Kidney epithelial cell (primary cell): ENCODE measurements around the gene GBE1. TPM values are rescaled to one million over a fixed set of nuclear protein-coding genes. Genes with fewer than 3 reads are reported as not detected.

Source experiments
- DNase-seq: peaks from one replicate; pipeline ENCODE4 v3.0.0-alpha.2; 2010; ENCODE audit warnings: low read depth
- H3K27me3 ChIP-seq: 2 replicates; pipeline ENCODE4 v1.6.0; 2011; ENCODE audit warnings: low read length; ENCODE audit not compliant: control insufficient read depth, insufficient read depth
- H3K36me3 ChIP-seq: 2 replicates; pipeline ENCODE4 v1.5.1; 2011; ENCODE audit warnings: low read length; ENCODE audit not compliant: control insufficient read depth, insufficient read depth
- H3K4me3 ChIP-seq: 2 replicates; pipeline ENCODE4 v1.5.1; 2011; ENCODE audit warnings: low read depth, mild to moderate bottlenecking, control low read depth, low read length
- total RNA-seq: library from RNA; depleted of rRNA; stranded (reverse); fragments of >200 nt; gene quantifications from 2 replicates; pipeline ENCODE4 v1.2.3, GENCODE V29; 2015
- TF ChIP-seq, protein P1 (sequence below): IDR thresholded peaks from 2 replicates; pipeline ENCODE4 v1.5.1; 2011; ENCODE audit warnings: mild to moderate bottlenecking, moderate library complexity, low read length, control low read depth, inconsistent platforms; ENCODE audit not compliant: insufficient read depth, poor library complexity, severe bottlenecking

The GBE1 gene
- total RNA-seq, 1 donor from 2014 or later: 30.8 TPM

GRCh38 chr3:81601707-81602305 is 159.6 kb downstream of the GBE1 start:
- H3K36me3 ChIP-seq: no peaks in the 10 kb centered on the region
- H3K4me3 ChIP-seq: no peak overlapping the region
- H3K27me3 ChIP-seq: no peaks in the 10 kb centered on the region
- no peak for DNase-seq
- TF ChIP-seq, protein P1, sequence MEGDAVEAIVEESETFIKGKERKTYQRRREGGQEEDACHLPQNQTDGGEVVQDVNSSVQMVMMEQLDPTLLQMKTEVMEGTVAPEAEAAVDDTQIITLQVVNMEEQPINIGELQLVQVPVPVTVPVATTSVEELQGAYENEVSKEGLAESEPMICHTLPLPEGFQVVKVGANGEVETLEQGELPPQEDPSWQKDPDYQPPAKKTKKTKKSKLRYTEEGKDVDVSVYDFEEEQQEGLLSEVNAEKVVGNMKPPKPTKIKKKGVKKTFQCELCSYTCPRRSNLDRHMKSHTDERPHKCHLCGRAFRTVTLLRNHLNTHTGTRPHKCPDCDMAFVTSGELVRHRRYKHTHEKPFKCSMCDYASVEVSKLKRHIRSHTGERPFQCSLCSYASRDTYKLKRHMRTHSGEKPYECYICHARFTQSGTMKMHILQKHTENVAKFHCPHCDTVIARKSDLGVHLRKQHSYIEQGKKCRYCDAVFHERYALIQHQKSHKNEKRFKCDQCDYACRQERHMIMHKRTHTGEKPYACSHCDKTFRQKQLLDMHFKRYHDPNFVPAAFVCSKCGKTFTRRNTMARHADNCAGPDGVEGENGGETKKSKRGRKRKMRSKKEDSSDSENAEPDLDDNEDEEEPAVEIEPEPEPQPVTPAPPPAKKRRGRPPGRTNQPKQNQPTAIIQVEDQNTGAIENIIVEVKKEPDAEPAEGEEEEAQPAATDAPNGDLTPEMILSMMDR: no peak

DNA sequence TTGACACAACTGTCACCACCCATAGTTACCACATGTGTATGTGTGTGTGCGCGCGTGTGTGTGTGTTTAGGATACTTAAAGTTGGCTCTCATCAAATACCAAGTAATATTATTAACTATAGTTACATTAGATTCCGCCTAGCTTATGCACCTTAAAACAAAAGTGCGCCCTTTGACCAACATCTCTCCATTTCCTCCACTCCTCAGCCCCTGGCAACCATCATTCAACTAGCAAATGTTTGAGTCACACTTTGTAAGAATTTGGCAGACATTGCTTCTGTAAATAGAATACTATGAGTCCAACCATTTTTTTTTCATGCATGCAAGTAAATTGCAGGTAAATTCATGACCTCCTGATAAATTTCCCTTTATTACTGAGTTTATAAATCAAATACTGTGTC is 169.3 kb downstream of the GBE1 start:
- no peak for DNase-seq
- TF ChIP-seq, protein P1: no peak
- Histone ChIP-seq H3K36me3 (no peaks in the 10 kb centered on the region), H3K27me3 (no peaks in the 10 kb centered on the region), H3K4me3 (no peak overlapping the region)

DNA sequence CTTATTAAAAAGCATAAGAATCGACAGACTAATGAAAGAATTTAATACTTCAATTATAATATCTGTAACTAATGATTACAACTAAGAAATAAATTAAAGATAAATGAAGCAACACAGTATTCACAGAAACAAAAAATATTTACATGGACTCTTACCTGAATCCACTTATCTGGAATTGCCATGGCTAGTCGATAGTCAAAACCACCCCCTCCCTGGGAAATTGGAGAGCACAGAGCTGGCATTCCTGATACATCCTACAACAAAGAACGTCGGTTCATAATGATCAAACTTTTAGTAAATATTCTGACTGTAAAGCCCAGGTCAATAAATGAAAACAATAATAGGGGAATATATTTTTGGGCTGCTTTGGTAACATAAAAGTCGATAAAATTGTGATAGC is 175.5 kb downstream of the GBE1 start:
- no peak overlapping the region for H3K4me3 ChIP-seq
- no peaks in the 10 kb centered on the region for H3K36me3 ChIP-seq
- TF ChIP-seq, protein P1: no peak

GRCh38 chr3:81585056-81585455 is 176.4 kb downstream of the GBE1 start:
- DNase-seq: no peak
- Histone ChIP-seq H3K27me3 (no peaks in the 10 kb centered on the region), H3K4me3 (no peak overlapping the region), H3K36me3 (no peaks in the 10 kb centered on the region)
- TF ChIP-seq, protein P1: no peak

More for the DNA sequence above, 175.5 kb downstream of the GBE1 start:
- no peak for DNase-seq
- H3K27me3 ChIP-seq: no peaks in the 10 kb centered on the region

DNA sequence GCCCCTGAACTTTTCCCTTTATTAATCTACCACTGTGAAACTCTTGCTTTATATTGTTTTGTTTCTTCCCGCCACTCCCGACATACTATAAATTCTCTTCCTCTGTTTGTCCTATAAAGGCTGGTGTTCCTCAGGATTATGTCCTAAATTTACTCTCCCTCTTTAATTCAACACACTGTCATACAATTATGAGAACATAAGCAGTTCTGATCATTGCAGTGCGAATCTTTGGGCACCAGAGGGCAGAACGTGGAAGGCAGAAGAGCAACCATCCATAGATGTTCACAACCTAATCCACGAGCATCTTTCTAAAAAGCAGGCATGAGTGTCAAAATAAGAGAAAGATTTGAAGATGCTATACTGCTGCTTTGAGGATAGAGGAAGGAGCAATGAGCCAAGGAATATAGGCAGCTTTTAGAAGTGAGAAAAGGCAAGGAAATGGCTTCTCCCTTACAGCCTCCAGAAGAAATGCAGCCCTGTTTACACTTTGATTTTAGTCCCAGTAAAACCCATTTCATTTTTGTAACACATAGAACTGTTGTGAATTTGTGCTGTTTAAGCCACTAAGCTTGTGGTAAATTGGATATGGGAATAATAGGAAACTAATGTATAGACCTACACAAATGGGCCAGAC is 179.4 kb downstream of the GBE1 start:
- Histone ChIP-seq H3K27me3 (no peaks in the 10 kb centered on the region), H3K36me3 (no peaks in the 10 kb centered on the region), H3K4me3 (no peak overlapping the region)
- TF ChIP-seq, protein P1: peak; percentile 83
- DNase-seq: peak; percentile 5

DNA sequence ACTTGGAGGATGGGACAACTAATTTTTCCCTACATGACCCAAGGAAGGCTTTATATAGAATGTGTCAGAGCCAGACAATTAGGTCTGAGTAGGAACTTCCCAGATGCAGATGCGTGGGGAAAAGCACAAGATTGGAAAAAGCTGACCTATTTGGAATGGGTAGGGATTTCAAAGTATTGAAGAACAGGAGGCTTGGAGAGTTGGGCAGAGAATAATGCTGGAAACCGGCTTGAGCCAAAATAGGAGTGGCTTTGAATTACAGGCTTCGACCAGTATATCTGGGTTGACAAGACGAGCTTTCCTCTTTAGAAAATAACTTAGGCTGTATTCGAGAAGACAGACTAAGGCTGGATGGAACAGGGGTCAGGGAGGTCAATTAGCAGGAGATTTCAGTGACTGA is 181.1 kb downstream of the GBE1 start:
- Histone ChIP-seq H3K36me3 (no peaks in the 10 kb centered on the region), H3K4me3 (no peak overlapping the region), H3K27me3 (no peaks in the 10 kb centered on the region)
- no peak for DNase-seq
- TF ChIP-seq, protein P1: no peak
